G401.6 (cell line): ENCODE measurements around the gene RNF4.
A peak's percentile ranks its signal among the peaks of the same experiment; 100 is the strongest.
"Not testable (repeated sequence)": the region's sequence is repeated elsewhere in the genome, so short reads cannot be mapped to it uniquely, and the experiment has no call there.

ENCODE experiments used
- FAIRE-seq: peaks from 2 replicates; lab custom pipeline; 2012; peaks lifted over from hg19 to GRCh38; lab: Jason Lieb, UNC

Gene RNF4, protein sequence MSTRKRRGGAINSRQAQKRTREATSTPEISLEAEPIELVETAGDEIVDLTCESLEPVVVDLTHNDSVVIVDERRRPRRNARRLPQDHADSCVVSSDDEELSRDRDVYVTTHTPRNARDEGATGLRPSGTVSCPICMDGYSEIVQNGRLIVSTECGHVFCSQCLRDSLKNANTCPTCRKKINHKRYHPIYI

DNA sequence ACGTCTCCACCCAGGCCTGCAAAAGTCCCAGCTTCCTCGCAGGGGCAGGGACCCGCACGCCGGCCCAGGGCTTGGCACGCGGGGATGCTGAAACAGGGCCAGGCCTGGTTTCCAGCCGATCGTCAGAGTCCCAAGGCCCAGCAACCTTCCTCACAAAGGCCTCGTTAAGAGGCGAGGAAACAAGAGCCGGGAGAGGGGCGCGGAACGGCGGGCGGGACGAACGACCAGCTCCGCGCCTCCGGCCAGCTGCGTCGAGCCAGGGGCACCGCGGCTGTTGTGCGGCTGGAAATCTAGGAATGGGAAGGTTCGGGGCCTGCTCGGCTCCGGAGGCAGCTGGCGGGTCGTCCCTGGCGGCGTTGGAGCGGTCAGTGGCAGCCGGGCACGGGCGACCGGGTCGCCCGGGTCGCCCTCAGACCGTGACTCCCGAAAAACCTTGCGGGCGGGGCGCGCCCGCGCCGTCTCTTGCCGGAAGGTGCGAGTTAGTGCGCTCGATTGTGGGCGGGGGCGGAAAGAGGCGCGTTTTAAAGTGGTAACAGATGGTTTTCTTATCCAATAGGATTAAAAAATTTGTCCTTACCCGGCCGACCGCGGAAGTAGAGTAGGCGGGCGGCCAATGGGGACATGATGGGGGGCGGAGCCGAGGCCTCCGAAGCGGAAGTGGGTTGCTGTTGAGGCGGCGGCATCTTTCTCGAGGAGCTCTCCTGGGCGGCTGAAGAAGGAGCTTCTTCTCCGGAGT is at the start of gene RNF4:
RNF4 (plus strand) TSS at position 651 of the 736 bp plus-strand sequence. CDS start 21,388 bp downstream, outside the sequence.
- FAIRE-seq = peak; percentile 60

DNA sequence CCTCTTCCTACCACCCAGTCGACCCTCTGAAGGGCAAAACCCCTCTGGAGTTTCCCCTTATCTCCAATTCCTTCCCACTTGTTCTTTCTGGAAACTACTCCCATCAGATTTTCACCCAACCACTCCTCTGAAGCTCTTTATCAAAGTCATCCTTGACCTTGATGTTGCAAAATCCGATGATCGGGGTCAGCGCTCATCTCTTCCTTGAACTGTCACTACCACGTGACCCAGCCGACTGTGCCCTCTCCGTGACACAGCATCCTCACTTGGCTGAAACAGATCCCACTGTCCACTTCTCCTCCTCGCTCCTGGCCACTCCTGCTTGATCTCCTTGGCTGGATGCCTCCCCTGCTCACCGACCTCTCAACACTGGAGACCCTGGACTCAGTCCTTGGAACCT is 49.1 kb upstream of the RNF4 start:
- no peak for FAIRE-seq

DNA sequence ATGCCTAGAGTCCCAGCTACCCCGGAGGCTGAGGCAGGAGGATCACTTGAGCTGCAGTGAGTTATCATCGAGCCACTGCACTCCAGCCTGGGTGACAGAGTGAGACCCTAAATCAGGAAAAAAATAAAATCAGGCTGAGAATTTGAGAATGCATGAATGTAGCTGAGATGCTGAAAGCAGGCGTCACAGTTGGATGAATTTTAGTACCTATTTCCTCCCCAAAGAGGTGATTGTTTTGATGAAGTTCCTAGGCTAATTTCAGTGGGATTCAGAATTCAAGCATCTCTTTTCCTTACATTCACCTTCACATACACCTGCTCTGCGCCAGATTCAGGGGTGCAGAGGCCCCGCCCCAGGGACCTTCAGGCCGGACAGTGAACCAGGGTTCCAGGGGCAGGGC is 47.0 kb upstream of the RNF4 start:
- no peak for FAIRE-seq

DNA sequence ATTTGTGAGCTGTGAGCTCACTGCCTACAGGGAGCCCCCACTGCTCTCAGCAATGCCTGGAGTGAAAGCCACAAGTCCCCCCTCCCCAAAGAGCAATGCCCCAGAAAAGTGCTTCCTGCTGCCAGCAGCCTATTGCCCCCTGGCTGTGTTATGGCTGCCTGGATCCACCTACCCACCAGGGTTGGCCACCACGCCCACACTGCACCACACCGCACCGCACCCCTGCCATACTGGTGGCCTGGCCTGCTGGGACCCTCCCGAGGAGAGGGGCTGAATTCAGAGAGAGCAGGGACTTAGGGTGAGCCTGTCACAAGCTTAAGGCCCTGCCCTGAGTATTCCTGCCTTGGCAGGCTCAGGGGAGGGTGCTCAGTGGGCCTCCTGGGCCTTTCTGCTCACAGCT is 45.8 kb upstream of the RNF4 start:
- FAIRE-seq = no peak

DNA sequence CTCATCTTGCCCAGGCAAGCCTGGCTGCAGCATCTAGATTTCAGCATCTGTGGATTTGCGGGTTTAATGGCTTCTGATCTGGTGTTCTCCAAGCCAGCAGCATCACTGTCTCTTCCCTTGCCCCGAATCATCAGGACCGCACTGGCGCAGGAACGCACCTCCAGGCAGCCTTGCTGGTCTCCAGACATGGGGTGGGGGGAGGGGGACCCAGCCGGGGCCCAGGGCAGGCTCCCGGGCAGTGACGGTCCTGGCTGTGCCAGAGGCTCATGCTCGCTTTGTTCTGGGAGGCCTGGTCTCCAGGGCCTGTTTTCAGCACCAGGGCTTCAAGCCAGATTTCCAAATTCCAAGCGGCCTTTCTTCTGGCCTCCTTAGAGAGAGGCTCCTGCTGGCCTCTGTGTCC is 45.2 kb upstream of the RNF4 start:
- no peak for FAIRE-seq

DNA sequence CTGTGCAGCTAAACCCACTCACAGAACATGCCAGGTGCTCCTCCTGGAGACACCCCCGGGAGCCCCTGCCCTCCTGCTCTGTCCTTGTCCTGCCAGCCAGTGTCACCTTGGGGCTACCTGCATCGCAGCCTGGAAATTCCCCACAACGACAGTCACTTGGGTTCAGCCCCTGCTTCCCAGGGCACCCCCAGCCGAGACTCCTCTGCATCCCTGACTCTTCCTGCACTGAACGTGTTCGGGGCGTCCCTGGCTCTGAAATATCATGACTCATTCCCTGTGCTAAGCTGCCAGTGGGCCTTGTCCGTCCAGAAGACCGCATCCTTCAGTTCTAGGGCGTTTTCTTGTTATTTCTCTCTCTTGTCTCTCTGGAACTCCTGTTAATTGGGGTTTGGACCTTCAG is 44.3 kb upstream of the RNF4 start:
- FAIRE-seq = no peak

DNA sequence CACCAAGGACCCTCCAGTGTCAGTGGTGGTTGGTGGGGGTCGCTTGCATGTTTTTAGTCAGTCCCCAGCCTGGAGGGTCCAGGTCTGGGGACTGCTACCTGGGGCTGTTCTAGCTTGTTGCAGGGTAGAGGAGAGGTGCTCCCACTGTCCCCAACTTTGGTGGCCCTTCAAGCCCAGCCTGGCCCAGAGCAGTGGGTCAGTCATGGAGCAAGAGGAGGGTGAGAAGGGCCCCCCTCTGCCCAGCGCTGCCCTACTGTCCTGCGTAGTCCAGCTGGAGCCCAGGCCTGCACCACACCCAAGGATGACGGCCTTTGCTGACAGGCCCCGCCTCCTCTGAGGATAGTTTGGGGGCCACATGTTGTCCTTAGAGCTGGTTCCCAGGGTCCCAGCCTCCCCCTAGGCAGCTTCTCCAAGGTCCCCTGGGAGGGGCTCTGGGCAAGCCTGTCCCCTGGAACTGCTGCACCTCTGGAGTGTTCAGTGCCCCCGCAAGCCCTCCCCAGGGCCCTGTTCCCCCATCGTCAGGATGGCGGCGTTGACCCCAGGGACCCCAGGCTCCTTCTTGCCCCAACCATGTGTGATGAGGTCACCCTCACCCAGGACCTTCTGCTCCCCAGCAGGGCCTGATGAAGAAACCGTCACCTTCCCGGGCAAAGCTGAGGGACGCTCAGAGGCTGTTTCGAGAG is 43.4 kb upstream of the RNF4 start:
- no peak for FAIRE-seq

DNA sequence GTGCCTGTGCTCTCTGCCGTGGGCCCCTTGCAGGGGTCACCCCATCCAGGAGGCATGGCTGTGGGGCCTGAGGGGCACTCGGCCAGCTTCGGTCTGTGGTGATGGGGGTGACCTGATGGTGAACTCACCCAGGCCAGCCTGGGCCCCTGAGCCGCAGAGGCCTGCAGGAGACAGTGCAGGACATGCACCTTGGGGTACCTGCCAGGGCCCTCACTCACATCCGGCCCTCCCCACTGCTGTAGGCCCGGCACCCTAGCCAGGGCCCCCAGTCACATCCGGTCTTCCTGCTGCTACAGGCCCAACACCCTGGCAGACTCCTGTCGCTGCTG is 42.9 kb upstream of the RNF4 start:
- FAIRE-seq = no peak

DNA sequence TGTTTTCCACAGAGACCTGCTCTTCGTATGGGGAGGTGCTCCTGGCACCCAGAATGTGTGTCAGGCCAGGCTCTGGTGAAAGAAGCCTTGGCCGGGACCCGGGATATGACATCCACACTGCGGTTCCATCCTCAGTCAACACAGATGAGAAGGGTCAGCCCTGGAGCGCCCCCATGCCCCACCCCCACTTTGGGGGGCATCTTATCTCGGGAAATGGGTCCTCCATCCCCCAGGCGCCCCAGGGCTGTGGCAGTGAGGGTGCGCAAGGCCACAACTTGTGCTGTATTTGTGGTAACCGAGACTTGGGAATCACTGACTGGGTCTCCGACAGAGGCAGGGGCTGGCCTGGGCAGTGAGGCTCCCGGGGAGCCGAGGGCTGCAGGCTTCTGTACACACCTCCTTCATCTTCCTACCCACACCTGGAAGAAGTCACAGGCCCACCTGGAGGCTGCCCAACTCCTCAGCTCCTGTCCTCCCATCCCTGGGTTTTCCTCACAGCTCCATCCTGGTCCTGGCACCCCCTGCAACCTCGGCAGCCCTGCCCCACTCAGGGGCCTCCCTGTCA is 42.1 kb upstream of the RNF4 start:
- FAIRE-seq = no peak

DNA sequence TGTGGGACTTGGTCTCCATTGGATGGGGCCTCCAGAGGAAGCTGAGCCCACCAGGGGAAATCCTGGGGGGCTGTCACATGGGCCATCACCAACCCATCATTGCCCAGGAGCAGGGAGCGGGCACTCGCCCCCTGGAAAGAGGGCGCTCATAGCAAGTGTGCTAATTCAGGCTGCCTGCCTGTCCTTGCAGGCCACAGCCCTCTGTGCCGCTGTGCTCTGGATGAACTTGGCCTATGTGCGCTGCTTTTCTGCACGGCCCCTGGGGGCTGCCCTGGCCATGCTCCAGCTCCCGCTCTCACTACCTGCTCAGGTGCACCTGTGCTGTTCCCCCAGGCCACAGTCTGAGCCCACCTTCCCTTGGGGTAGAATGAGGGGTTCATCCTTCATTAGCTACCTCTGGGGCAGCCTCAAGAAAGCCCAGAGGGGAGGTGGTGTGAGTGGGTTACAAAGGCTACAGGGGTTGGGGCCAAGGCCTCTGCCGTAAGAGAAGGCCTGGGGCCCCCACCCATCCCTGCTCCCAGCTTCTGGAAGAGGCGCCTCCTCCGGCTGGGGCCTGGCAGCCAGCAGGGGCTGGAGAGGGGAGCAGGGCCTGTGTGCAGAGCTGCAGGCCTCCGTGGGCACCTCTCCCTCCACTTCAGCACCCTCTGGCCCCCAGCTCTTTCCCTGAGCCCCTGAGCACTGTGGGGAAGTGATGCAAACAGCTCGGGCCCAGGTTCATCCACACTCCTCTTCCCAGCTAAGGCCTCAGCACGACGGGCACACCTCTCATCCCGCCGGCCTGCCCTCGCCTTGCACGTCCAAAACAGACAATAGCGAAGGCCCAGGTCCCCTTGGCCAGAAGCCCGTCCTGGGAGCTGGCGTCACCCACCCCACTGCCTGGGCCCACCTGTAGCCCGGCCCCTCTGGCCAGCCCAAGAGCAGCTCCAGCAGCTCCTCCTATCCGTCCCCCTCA is 41.2 kb upstream of the RNF4 start:
- FAIRE-seq = no peak

DNA sequence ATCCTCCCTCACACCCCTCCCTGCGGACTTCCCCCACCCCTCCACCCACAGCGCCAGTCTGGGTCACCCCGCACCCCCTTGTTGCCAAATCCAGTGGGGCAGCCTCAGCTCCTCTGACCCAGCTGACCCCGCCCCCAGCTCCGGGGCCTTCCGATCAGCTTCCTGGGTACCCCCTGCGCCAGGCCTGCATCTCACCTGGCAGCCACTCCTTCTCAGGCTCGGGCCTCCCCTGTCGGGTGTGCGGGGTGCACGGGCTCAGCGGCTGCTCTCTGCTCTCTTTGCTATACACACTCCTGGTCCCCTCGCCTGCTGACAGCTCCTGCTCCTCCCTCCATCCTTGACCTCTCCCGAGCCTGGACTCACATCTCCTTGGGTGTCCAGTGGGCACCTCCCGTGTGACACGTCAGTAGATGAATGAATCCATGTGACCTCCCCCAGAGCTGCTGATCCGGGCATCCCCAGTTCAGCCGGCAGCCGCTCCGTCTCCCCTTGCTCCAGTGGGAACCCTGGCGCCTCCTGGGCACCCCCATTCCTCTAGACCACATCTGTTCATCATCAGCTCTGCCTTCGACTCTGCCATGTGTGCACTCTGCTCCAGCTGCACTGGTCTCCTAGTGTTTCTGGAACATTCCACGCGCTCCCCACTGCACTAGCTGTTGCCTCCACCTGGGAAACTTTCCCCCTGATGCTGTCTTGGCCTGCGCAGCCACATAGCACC is 40.3 kb upstream of the RNF4 start:
- no peak for FAIRE-seq

DNA sequence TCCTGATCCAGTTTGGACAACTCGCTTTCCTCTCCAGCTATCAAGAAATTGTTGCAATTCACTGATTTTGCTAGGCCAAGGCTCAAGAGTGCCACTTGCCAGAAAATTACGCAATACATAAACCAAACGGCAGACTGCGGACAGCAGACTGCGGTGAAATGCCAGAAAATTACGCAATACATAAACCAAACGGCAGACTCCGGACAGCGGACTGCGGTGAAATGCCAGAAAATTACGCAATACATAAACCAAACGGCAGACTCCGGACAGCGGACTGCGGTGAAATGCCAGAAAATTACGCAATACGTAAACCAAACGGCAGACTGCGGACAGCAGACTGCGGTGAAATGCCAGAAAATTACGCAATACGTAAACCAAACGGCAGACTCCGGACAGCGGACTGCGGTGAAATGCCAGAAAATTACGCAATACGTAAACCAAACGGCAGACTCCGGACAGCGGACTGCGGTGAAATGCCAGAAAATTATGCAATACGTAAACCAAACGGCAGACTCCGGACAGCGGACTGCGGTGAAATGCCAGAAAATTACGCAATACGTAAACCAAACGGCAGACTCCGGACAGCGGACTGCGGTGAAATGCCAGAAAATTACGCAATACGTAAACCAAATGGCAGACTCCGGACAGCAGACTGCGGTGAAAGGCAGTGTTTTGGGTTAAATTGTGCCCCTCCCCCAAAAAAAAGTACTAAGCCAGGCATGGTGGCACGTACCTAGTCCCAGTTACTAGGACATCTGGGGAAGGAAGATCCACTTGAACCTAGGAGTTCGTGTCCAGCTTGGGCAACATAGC is 38.8 kb upstream of the RNF4 start:
- FAIRE-seq = not testable (repeated sequence)

DNA sequence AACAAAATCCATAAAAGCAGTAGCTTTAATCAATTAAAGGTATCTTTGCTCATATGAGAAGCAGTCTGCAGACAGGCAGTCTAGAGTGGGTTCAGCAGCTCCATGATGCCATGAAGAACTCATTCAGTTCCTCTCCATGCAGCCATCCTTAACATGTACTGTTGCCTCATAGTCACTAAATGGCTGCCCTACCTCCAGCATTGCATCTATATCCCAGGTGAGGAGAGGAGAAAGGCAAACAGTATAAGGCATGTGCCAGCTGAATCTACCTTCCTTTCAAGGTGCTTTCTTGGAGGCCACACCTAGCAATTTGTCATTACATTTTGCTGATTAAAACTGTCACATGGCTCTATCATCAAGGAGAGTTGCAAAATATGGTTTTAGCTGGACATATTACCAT is 36.9 kb upstream of the RNF4 start:
- no peak for FAIRE-seq

DNA sequence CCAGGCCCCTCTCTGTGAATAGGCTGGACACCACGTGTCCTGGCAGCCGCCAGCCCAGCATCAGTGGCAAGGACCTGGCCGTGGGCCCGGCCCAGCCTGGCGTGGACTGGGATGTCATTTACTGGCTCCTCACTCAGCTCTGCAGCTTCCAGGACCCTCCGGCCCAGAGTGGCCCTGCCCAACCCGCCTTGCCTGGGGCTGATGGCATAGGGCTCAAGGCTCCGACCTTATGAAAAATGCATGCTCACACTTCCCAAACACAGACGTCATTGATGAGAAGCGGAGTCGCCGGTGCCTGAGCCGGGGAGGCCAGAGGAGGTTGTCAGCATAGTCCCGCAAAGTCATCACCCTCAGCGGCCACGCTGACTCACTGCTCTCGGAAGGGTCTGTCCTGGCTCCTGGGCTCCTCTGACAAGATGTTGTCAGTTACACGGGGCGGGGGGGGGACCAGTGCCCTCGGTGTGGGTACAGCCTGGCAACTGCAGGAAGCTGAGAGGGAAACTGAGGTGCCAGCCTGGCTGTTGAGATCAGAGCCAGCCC is 35.8 kb upstream of the RNF4 start:
- no peak for FAIRE-seq

DNA sequence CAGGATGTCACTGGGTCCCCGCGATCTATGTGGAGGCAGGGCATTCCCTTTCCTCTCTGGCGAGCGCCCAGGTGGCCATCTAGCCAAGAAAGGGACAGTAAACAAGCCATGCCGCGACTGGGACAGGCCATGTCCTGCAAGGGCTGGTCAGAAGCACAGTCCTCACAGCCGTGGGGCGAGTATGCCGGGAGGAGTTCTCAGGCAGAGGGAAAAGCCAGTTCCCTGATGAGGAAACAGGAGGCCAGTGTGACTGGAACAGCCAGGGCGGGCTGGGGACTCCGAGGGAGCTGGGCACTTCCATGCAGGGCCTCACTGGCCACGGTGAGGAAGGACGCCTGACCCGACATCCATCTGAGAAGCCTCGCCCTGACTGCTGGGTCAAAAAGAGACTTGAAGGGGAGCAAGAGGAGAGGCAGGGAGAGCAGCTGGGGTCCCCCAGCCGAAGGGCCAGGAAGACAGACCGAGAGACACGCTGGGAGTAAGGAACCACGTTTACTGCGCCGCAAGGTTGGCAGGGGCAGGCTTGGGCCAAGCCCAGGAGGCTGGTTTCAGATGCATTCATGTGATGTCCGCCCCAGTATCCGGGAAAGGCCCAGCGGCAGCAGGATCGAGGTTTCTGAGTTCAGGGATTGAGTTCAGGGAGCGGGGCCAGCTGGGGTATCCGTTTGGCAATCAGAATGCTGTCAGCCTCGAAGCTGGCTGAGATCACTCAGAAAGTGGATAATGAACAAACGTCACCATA is 35.1 kb upstream of the RNF4 start:
- FAIRE-seq = no peak

DNA sequence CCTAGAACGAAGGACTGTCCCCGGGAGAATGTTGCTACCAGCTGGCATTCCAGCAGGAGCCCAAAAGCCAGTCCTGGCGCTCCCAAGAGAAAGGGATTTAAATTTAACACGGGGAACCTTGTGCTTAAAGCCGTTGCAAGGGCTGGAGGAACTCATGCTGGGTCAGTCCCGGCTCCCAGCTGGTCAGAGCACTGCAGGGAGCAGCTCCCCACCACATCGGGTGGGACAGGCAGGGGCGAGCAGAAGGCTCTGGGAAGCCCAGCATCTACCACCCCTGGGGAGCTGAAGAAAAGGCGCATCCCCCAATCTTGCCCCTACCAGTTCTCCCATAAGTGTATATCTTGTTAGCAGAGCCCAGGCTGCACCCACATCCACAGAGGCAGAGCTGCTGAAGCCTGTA is 34.5 kb upstream of the RNF4 start:
- FAIRE-seq = no peak

DNA sequence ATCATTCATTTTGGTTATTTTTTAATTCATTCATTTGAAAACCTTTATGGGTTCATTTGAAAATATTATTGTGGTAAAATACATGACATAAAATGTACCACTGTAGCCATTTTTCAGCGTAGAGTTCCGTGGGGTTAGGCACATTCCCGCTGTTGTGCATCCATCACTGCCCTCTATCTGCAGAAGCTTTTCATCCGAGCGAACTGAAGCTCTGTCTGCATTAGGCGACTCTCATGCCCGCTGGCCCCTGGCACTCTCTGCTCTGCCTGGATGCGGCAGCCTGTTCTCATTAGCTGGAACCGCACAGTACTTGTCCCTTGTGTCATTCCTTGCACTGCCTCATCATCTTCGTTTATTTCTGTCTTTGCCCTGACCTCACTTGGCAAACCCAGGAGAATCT is 32.6 kb upstream of the RNF4 start:
- no peak for FAIRE-seq

DNA sequence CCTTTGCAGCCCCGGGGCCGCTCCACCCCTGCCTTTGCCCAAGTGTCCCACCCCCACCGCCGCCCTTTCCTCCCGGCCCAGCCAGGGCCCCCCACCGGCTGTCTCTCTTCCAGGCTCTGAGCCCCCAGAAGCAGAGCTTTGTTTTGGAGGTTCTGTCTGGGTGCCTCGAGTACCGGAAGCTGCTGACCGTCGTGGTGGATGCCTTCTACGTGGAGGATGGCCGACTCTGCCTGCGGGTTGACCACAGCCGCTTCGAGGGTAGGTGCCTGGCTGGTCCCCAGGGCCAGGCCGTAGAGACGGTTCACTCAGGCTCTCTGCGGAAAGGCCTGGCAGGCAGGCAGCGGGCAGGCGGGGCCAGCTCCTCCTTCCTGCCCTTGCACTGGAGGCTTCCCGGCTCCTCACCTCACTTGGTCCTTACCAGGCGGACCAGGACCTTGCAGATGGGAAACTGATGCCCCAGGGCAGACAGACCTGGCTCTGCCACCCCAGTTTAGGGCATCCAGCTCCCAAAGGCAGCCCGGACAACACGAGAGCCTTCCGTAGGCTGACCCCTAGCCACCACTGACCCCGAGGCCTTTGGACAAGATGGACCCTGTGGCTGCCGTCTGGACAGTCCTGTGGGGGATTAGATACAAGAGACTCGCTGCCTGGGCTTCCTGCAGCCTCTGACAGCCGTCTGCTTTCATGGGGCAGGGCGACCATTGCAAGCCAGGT is 32.0 kb upstream of the RNF4 start:
- FAIRE-seq = no peak
